Amygdala (tissue), 56 donors: ENCODE results near the gene PXYLP1.
A peak's percentile ranks its signal among the peaks of the same experiment; 100 is the strongest.

Experiments used
- DNase-seq, 56 donors: peaks; one replicate each; lab custom pipeline; 2025; lab: John Stamatoyannopoulos, UW

The PXYLP1 gene

GRCh38 chr3:141269961-141270360 is 38.3 kb downstream of the PXYLP1 start:
- DNase-seq = no peak

- DNase-seq = no peak
These were observed 39.8 kb downstream of the PXYLP1 start for GRCh38 chr3:141271279-141272030.

GRCh38 chr3:141272906-141273662 is 41.5 kb downstream of the PXYLP1 start:
- no peak for DNase-seq

- no peak for DNase-seq
These were observed 42.2 kb downstream of the PXYLP1 start for GRCh38 chr3:141273700-141274410.

GRCh38 chr3:141274411-141275031 is 42.9 kb downstream of the PXYLP1 start:
- DNase-seq = no peak

- DNase-seq = no peak
These were observed 43.4 kb downstream of the PXYLP1 start for GRCh38 chr3:141275032-141275422.

GRCh38 chr3:141275511-141275910 is 43.9 kb downstream of the PXYLP1 start:
- no peak for DNase-seq

GRCh38 chr3:141275973-141276372 is 44.3 kb downstream of the PXYLP1 start:
- no peak for DNase-seq

- DNase-seq = no peak
These were observed 44.8 kb downstream of the PXYLP1 start for GRCh38 chr3:141276398-141276797.

GRCh38 chr3:141277451-141277850 is 45.8 kb downstream of the PXYLP1 start:
- DNase-seq = no peak

- DNase-seq = no peak
These were observed 46.8 kb downstream of the PXYLP1 start for GRCh38 chr3:141278196-141279076.

GRCh38 chr3:141279077-141279967 is 47.7 kb downstream of the PXYLP1 start:
- peak in 4 of 56 donors; percentile 12 to 27 (median 20) for DNase-seq

GRCh38 chr3:141280086-141280485 is 48.5 kb downstream of the PXYLP1 start:
- DNase-seq = peak in 6 of 56 donors; percentile 20 to 44 (median 26)

GRCh38 chr3:141280690-141281089 is 49.1 kb downstream of the PXYLP1 start:
- DNase-seq = no peak

GRCh38 chr3:141285570-141285969 is 53.9 kb downstream of the PXYLP1 start:
- DNase-seq = no peak

GRCh38 chr3:141286856-141287255 is 55.2 kb downstream of the PXYLP1 start:
- no peak for DNase-seq

GRCh38 chr3:141287326-141287725 is 55.7 kb downstream of the PXYLP1 start:
- no peak for DNase-seq

- no peak for DNase-seq
These were observed 56.8 kb downstream of the PXYLP1 start for GRCh38 chr3:141288336-141288990.
